ENCODE results near the gene CENPX. TPM values are rescaled to one million over a fixed set of nuclear protein-coding genes. Genes with fewer than 3 reads are reported as not detected.

Gene CENPX
- total and polyA plus RNA-seq, 2 of the 13 experiments (the other 11 are each of a cell fraction or from before 2014, with no cell fraction given) = 92.7 to 170 TPM

- TF ChIP-seq HNRNPL (IDR thresholded peaks at IDR 0.05; ENCODE audit: low read depth, low read length) (peak; percentile 69; the same call in 1 of the 2 replicates), SALL2 (CRISPR knock-in tag; IDR thresholded peaks at IDR 0.05) (0 out of 2 replicates have a peak, but pooled peaks have one; percentile 30)
These were observed 11.0 kb downstream of the CENPX start (continued) for GRCh38 chr17:82011617-82012187.

DNA sequence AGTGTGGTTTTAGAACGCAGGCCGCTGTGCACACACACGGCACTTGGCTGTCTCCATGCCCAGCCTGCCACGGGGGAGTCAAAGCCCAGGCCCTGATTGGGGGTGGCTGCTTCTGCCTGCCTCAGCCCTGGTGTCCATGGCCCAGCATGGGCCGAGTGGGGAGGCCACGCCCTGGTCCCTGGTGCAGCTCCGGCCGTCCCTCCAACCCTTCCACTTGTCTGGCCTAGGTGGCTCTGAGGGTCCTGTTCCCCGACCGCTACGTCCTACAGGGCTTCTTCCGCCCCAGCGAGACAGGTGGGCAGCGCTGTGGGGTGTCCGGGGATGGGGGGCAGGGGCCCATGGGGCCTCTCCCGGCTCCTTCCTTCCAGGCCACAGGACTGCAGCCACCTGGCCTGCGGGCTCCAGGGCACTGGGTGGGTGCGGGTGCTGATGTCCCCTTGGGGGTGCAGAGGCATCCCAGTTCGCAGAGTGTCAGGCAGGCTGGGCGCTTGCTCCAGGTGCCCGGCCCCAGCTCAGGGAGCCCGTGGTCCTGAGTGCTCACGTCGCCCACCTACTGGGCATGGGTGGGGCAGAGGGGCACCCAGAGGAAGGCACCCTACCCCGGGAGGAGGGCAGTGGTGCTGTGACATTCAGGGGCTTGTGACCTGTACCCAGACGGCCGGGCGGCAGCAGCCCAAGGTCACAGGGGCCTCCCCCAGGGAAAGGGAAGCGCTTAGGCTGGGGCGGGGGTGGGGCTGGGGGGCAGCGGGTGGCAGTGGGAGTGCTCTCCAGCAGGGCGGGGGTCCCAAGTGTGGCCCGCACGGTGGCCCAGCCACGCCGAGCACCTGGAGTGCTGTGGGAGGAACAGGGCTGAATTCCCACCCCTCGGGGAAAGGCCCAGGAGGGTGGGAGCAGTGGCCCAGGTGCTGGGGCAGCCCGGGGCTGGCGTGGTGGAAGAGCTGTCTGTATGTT, 11.8 kb downstream of the CENPX start:
- H3K9me3 ChIP-seq (ENCODE audit: low read length) = no peaks in the 10 kb centered on the region
- DNase-seq (ENCODE audit: low spot score) (no peak), ATAC-seq (no peak), FAIRE-seq (no peak)
- H3K9ac ChIP-seq (ENCODE audit: insufficient read depth, low read depth, low read length) = peak overlapping the region; percentile 9; the same call in 1 of the 2 replicates
- CTCF ChIA-PET (ENCODE audit: low intra/inter-chr PET ratio, low total read pairs) = no interaction called here
- peaks cover 6% of the 10 kb centered on the region for H3K79me2 ChIP-seq (ENCODE audit: insufficient read depth, low read length)
- H4K20me1 ChIP-seq (ENCODE audit: insufficient read depth, low read length) = no peaks in the 10 kb centered on the region
- H3K4me1 ChIP-seq (ENCODE audit: insufficient read depth, low read length) = peaks cover 72% of the 10 kb centered on the region
- no peak overlapping the region for H3K4me3 ChIP-seq (replicated peaks in 1 of 3; ENCODE audit: insufficient read depth in 1 of 3, low read depth in 2 of 3, low read length in 3 of 3)
- POLR2A ChIA-PET = interaction anchor here (1.0 to 14.1 kb wide), 6 partner anchors 9 to 52 kb away, joined by 3 to 470 read pairs (median 7); no protein-coding TSS in a partner anchor
- no peaks in the 10 kb centered on the region for H3K27me3 ChIP-seq (ENCODE audit: control insufficient read depth in 1 of 2, insufficient read depth in 2 of 2, low read length in 2 of 2)
- H3K27ac ChIP-seq (ENCODE audit: extremely low read length, insufficient read depth, low read length) = peak overlapping the region; percentile 68
- in situ Hi-C loops (cut with HindIII; ENCODE audit: extremely low pct_ligation_motif_present, low pct_unique_long_range_greater_than_20kb) = no loop called here
- H2AFZ ChIP-seq (ENCODE audit: low read length) = no peak overlapping the region
- H3K36me3 ChIP-seq (replicated peaks in 1 of 2; ENCODE audit: control insufficient read depth in 1 of 2, insufficient read depth in 2 of 2, low read length in 2 of 2) = peaks cover 40 to 63% of the 10 kb centered on the region in 2 experiments
- H3K4me2 ChIP-seq (ENCODE audit: low read depth, low read length) = no peak overlapping the region
- no TSS peak for BruUV-seq (replicated peaks)
- WGBS (ENCODE audit: low lambda C conversion rate) = 95% methylated on average over 36 of the region's 39 CpGs
- intact Hi-C loops (cut with micrococcal nuclease; ENCODE audit: unreplicated experiment) = no loop called here
- TF ChIP-seq PCBP1 (IDR thresholded peaks at IDR 0.05; ENCODE audit: borderline replicate concordance, low read depth, low read length) (0 out of 2 replicates have a peak, but pooled peaks have one; percentile 17), RBFOX2 (IDR thresholded peaks at IDR 0.05; ENCODE audit: low read depth, low read length) (peak; percentile 86), AKAP8 (CRISPR knock-in tag; IDR thresholded peaks at IDR 0.05) (0 out of 2 replicates have a peak, but pooled peaks have one; percentile 8), ZNF567 (CRISPR knock-in tag; IDR thresholded peaks at IDR 0.05; ENCODE audit: borderline replicate concordance) (no peak), ZFP36 (IDR thresholded peaks at IDR 0.05; ENCODE audit: borderline replicate concordance, low read depth, low read length, partially characterized antibody) (no peak), MXD4 (CRISPR knock-in tag; IDR thresholded peaks at IDR 0.05) (no peak), PHB2 (IDR thresholded peaks at IDR 0.05; ENCODE audit: partially characterized antibody) (no peak), POLR2G (IDR thresholded peaks at IDR 0.05; ENCODE audit: low read depth, low read length) (peak; percentile 43; the same call in 1 of the 2 replicates), SCMH1 (CRISPR knock-in tag; IDR thresholded peaks at IDR 0.05; ENCODE audit: borderline replicate concordance) (no peak), ARNT2 (CRISPR knock-in tag; IDR thresholded peaks at IDR 0.05; ENCODE audit: low read depth) (0 out of 2 replicates have a peak, but pooled peaks have one; percentile 19), ZNF281 (CRISPR knock-in tag; IDR thresholded peaks at IDR 0.05; ENCODE audit: borderline replicate concordance) (no peak), ZNF562 (CRISPR knock-in tag; IDR thresholded peaks at IDR 0.05; ENCODE audit: borderline replicate concordance) (no peak), HNRNPL (IDR thresholded peaks at IDR 0.05; ENCODE audit: low read depth, low read length) (peak; percentile 94), SOX6 (IDR thresholded peaks at IDR 0.05) (no peak), SOX6 (CRISPR knock-in tag; IDR thresholded peaks at IDR 0.05) (no peak), ELF1 (CRISPR knock-in tag; IDR thresholded peaks at IDR 0.05) (no peak)
- TF ChIP-seq, protein P1, sequence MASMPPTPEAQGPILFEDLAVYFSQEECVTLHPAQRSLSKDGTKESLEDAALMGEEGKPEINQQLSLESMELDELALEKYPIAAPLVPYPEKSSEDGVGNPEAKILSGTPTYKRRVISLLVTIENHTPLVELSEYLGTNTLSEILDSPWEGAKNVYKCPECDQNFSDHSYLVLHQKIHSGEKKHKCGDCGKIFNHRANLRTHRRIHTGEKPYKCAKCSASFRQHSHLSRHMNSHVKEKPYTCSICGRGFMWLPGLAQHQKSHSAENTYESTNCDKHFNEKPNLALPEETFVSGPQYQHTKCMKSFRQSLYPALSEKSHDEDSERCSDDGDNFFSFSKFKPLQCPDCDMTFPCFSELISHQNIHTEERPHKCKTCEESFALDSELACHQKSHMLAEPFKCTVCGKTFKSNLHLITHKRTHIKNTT (CRISPR knock-in tag; IDR thresholded peaks at IDR 0.05) = no peak

All from HepG2 (cell line).